ENCODE measurements around the gene SIGLEC1. TPM values are rescaled to one million over a fixed set of nuclear protein-coding genes. Genes with fewer than 3 reads are reported as not detected.

The SIGLEC1 gene
- polyA plus RNA-seq, result under 1 TPM in 1 of 3 donors, not detected in 2; 0.13 TPM

DNA sequence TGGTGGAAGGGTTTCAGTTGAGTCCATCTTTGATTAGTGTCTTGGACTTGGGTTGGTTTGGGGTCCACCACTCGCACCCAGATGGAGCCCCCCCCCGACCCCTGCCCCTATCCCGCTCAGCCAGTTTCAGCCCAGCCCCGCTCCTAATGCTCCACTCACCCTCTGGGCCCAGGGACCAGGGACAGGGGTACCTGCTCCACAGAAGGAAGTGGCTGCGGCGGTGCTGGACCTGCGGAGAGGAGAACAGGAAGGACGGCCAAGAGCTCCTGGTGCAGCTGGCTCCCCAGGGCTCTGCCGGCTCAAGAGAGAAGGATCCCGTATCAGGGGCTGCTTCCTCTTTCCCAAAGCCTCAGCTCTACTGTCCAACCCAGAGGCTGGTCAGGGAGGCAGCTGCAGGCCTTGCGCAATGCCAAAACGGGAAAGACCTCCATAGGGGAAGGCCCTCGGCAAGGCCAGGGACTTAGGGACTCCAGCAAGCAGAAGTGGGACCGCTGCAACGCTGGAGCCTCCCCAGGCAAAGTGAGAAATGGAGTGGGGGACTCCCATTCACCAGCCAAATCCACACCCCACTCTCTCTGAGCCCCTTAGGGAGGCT lies at the start of gene SIGLEC1:
SIGLEC1 (minus strand) TSS at position 322 of the 595 bp plus-strand sequence. CDS start 5,472 bp downstream, outside the sequence.
- DNase-seq, result no peak
- H3K9me3 Mint-ChIP-seq, result peaks cover 0 to 2% (median 0%) of the 10 kb centered on the region in 6 donors
- H3K4me3 Mint-ChIP-seq, result no peak within 1 kb of the TSS
- H3K27me3 Mint-ChIP-seq (ENCODE audit: low read depth in 3 of 3), result peaks cover 2 to 4% (median 3%) of the 10 kb centered on the region in 3 donors
- no peak within 1 kb of the TSS for H3K27ac Mint-ChIP-seq
- no peaks in the 10 kb centered on the region for H3K36me3 Mint-ChIP-seq
- H3K4me1 Mint-ChIP-seq, result no peaks in the 10 kb centered on the region

DNA sequence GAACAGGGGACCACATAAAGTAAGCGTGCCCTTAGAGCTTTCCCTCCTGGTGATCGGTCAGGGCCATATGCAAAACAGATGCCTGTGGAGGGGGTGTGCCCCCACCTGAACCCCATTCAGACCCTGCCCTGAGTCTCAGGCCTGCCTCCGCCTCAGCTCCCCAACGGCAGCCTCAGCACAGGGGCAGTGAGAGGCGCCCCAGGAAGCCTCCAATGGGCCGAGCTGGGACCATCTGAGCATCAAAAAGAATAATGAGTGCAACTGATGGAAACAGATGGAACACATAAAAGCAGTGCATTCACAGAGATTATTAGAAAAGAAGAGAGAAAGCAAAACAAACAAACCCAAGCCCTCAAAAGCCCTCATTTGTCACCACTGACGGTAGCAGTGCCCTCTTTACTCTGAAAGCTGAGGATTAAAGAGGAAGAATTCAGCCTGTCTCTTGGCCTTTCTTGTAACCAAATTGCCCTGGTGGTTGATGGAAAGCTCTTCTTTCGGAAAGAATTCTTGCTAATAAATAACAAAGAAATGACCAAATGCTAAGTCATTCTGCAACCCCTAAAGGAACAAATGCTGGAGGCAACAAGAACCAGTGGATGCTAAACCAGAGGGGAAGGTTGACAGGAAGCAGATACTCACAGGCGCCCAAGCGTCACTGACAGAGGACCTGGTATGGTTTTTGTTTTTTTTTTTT lies 48.4 kb upstream of the SIGLEC1 start:
- Mint-ChIP-seq H3K4me3 (no peak overlapping the region), H3K4me1 (no peaks in the 10 kb centered on the region), H3K9me3 (no peaks in the 10 kb centered on the region), H3K36me3 (peaks cover 0 to 13% (median 11%) of the 10 kb centered on the region in 3 donors), H3K27ac (no peak overlapping the region), H3K27me3 (ENCODE audit: low read depth in 3 of 3) (peaks cover 0 to 1% (median 0%) of the 10 kb centered on the region in 3 donors)
- no peak for DNase-seq

DNA sequence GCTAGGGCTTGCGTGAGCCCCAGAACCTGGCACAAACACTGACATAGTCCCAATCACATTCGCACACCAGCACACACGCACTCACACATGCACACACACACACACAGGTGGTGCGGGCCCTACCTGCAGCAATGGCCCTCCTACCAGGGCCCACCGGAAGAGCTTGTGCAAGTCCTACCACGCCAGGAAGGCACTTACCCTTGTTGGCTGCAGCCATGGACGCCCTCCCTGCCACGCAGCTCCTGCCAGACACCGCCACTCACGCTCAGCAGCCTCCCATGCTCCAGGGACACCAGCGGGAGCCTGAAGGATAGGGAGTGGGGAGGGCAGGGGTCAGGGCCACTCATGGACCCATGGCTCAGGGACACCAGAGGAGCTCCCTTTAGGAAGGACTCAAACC lies 47.5 kb upstream of the SIGLEC1 start:
- DNase-seq, result no peak
- Mint-ChIP-seq H3K27me3 (ENCODE audit: low read depth in 3 of 3) (peaks cover 0 to 1% (median 0%) of the 10 kb centered on the region in 3 donors), H3K4me1 (no peaks in the 10 kb centered on the region), H3K36me3 (peaks cover 0 to 13% (median 11%) of the 10 kb centered on the region in 3 donors), H3K27ac (peak overlapping the region in 1 of 6 donors; percentile 52), H3K4me3 (no peak overlapping the region), H3K9me3 (no peaks in the 10 kb centered on the region)

DNA sequence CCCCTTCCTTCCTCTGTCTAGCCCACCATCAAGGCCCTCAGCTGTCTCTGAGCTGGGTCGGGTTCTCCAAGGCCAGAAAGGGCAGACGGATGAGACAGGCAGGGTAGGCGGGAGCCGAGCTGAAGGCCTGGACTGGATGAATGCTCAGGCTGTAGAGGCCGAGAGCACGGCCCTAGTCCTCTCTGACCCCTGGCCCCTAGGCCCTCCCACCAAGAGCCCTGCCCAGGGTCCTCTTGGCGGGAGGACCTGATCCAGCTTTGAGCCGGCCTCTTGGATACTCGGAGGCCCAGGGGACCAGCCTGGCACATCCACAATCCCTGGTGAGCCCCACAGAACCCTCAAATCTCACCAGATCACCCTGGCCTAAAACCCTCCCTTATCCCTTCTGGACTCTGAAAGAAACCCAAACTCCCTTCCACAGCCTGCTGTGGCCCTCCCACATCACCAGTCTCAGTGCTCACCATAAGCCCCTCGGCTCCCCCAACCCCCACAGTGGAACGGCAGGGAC lies 47.0 kb upstream of the SIGLEC1 start:
- no peak for DNase-seq
- Mint-ChIP-seq H3K36me3 (peaks cover 0 to 14% (median 13%) of the 10 kb centered on the region in 3 donors), H3K4me1 (no peaks in the 10 kb centered on the region), H3K9me3 (no peaks in the 10 kb centered on the region), H3K4me3 (no peak overlapping the region), H3K27me3 (ENCODE audit: low read depth in 3 of 3) (no peaks in the 10 kb centered on the region), H3K27ac (peak overlapping the region in 1 of 6 donors; percentile 52)

DNA sequence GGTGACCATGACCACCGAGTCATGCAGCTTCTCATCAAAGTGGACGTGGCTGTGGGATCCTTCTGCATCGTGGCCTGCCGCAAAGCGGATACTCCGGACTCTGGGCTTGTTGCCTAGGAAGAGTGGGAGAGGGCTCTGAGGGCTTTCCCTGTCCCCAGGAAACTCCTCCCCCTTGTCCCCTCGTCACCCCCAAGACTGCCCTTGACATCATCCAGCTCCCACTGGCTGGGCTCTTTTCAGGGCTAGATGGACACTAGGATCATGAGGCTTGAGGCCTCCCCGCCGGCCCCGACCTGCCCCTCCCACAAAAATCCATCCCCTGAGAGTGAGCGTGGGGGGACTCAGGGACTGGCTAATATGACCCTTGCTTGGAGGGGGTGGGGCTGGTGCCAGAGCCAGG lies 46.2 kb upstream of the SIGLEC1 start:
- Mint-ChIP-seq H3K9me3 (no peaks in the 10 kb centered on the region), H3K36me3 (peaks cover 0 to 14% (median 13%) of the 10 kb centered on the region in 3 donors), H3K4me3 (no peak overlapping the region), H3K27ac (no peak overlapping the region), H3K4me1 (no peaks in the 10 kb centered on the region), H3K27me3 (ENCODE audit: low read depth in 3 of 3) (no peaks in the 10 kb centered on the region)
- no peak for DNase-seq

DNA sequence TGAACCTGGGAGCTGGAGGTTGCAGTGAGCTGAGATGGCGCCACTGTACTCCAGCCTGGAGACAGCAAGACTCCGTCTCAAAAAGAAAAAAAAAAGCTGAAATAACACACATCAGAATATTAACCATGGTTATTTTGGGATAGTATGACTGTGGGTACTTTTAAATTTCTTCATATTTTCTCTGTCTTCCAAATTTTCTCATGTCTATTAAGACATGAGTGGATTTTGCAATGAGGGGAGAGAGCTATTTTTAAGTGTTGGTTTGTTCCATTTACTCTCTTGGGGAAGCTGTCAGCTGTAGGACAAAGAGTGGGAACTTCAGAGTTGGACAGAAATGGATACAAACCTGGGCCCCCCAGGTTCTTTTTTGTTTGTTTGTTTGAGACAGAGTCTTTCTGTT lies 44.9 kb upstream of the SIGLEC1 start:
- H3K4me1 Mint-ChIP-seq, result peaks cover 3 to 4% of the 10 kb centered on the region in 2 donors
- H3K27me3 Mint-ChIP-seq (ENCODE audit: low read depth in 3 of 3), result peaks cover 0 to 4% (median 0%) of the 10 kb centered on the region in 3 donors
- no peak overlapping the region for H3K4me3 Mint-ChIP-seq
- peaks cover 0 to 14% (median 13%) of the 10 kb centered on the region in 3 donors for H3K36me3 Mint-ChIP-seq
- DNase-seq, result no peak
- no peaks in the 10 kb centered on the region for H3K9me3 Mint-ChIP-seq
- no peak overlapping the region for H3K27ac Mint-ChIP-seq

DNA sequence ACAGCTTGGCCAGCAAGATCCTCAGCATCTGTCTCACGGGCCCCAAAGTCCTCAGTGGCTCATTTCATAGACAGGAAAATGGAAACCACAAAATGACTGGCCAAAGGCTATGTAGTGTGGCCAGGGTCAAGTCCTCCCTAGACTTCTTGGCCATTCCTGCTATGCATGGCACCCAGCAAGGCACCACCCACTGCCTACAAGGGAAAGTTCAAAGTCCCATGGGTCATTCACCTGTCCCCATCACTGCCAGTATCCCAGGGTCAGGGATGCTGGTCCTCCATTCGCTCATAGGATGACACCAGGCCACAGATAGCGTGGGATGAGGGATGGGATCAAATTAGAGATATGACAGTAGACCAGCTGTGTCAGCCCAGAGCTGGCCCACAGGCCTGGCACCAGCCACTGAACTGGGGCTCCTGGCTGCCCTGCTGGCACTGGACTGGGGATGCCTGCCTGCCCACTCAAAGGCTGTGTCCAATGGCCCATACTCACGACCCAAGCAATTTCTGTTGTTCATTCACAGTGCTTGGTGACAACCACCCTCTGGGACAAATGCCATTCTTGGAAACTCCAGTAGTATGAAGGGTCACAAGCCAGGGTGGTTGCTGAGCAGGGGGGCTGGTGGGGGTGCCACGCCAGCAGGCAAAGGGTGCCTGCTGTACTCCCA lies 43.5 kb upstream of the SIGLEC1 start:
- no peak overlapping the region for H3K4me3 Mint-ChIP-seq
- no peak overlapping the region for H3K27ac Mint-ChIP-seq
- H3K36me3 Mint-ChIP-seq, result peaks cover 0 to 14% (median 13%) of the 10 kb centered on the region in 3 donors
- no peak for DNase-seq
- peaks cover 0 to 4% (median 0%) of the 10 kb centered on the region in 3 donors for H3K27me3 Mint-ChIP-seq (ENCODE audit: low read depth in 3 of 3)
- peaks cover 6 to 7% of the 10 kb centered on the region in 2 donors for H3K4me1 Mint-ChIP-seq
- H3K9me3 Mint-ChIP-seq, result no peaks in the 10 kb centered on the region

DNA sequence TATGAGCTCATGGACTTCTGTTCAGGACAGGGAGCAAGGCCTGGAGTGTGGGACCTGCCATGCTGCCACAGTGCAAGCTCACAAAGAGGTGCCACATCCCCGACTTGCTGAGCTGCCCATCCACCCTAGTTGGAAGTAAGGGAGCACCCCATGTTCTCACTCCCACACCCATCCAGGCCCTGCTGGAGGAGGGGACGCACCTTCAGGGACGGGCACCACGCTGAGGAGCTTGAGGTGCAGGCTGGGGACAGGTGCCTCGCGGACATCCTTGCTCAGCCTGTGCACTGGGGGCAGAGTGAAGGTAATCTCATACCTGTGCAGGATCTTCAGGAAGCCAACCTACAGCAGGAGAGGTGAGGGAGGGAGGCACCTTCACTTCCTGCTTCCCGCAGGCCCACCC lies 42.9 kb upstream of the SIGLEC1 start:
- Mint-ChIP-seq H3K9me3 (no peaks in the 10 kb centered on the region), H3K4me3 (no peak overlapping the region), H3K27ac (no peak overlapping the region), H3K36me3 (peaks cover 0 to 14% (median 13%) of the 10 kb centered on the region in 3 donors), H3K4me1 (peaks cover 9 to 11% of the 10 kb centered on the region in 2 donors), H3K27me3 (ENCODE audit: low read depth in 3 of 3) (peaks cover 0 to 4% (median 0%) of the 10 kb centered on the region in 3 donors)
- DNase-seq, result no peak

DNA sequence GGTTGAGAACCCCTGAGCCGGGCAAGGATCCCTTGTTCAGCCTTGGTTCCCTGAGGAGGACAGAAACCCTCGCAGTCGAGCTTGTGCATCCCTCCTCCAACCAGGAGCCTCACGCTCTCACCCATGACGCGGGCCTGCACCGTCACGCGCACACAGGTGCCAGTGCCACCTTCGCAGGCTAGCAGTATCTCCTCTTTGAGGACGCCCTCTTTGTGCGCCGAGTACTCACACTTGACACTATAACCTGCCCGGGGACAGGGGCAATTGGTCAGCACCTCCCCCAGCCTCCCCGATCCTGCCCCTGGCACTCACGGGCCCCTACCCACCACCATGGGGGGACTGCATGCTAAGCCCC lies 41.9 kb upstream of the SIGLEC1 start:
- no peaks in the 10 kb centered on the region for H3K9me3 Mint-ChIP-seq
- no peak overlapping the region for H3K4me3 Mint-ChIP-seq
- peaks cover 0 to 4% (median 0%) of the 10 kb centered on the region in 3 donors for H3K27me3 Mint-ChIP-seq (ENCODE audit: low read depth in 3 of 3)
- peaks cover 0 to 14% (median 13%) of the 10 kb centered on the region in 3 donors for H3K36me3 Mint-ChIP-seq
- H3K4me1 Mint-ChIP-seq, result peaks cover 9 to 11% of the 10 kb centered on the region in 2 donors
- no peak overlapping the region for H3K27ac Mint-ChIP-seq
- DNase-seq, result no peak

DNA sequence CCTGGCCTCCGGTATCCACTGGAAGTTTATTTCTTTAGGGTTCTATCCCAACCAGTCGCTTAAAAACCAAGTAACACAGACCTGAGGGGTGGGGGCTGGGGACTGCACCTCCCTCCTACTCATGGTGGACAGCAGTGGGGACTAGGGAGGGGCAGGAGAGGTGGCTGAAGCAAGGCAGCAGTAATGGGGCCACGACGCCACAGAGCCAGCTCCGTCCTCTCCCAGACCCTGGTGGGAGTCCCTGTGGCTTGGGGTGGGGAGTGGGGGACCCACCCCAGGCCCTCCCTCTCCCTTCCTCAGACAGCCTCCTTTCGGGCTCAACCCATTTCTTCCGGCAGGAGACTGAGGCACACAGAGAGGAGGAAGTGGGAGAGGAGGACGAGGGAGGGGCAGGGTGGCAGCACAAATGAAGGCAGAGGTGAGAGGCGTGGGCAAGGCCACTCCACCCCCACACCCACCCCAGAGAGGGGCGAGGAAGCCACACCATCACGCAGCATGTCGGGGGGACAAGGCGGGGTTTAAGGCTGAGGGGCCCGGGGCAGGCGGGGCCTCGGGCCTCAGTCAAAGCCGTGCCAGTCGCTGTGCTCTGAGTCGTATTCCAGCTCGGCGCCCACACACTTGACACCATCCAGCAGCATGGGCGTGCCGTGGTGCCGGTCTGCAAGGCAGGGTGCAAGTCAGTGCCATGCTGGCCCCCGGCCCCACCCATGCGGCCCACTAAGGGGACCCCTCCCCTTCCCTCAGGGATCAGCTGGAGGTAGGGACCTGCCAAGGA lies 41.3 kb upstream of the SIGLEC1 start:
- H3K4me3 Mint-ChIP-seq, result no peak overlapping the region
- H3K4me1 Mint-ChIP-seq, result peaks cover 9 to 11% of the 10 kb centered on the region in 2 donors
- H3K27ac Mint-ChIP-seq, result no peak overlapping the region
- peaks cover 0 to 4% (median 0%) of the 10 kb centered on the region in 3 donors for H3K27me3 Mint-ChIP-seq (ENCODE audit: low read depth in 3 of 3)
- DNase-seq, result no peak
- peaks cover 0 to 14% (median 13%) of the 10 kb centered on the region in 3 donors for H3K36me3 Mint-ChIP-seq
- no peaks in the 10 kb centered on the region for H3K9me3 Mint-ChIP-seq

DNA sequence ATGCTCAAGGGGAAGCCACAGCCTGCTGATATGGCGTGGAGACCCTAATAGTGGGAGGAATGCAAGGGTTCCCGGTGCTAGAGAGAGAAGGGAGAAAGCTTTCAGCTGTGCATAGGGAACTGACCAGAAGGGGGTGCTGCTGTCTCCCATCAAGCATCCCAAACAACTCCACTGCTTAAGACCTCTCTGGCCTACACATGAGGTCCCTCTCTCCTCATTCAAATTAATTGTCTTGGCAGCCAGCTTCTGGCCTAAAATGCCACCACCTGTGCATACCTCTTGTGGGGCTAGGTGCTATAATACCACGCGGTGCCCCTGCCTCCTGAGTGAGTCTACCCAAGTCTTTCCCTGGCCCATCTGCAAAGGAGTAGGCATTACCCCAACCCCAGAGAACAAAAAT lies 40.7 kb upstream of the SIGLEC1 start:
- Mint-ChIP-seq H3K27me3 (ENCODE audit: low read depth in 3 of 3) (peaks cover 0 to 4% (median 1%) of the 10 kb centered on the region in 3 donors), H3K9me3 (no peaks in the 10 kb centered on the region), H3K4me1 (peaks cover 9 to 11% of the 10 kb centered on the region in 2 donors), H3K36me3 (peaks cover 0 to 12% (median 11%) of the 10 kb centered on the region in 3 donors), H3K27ac (peak overlapping the region in 1 of 6 donors; percentile 62), H3K4me3 (peak overlapping the region in 1 of 5 donors; percentile 18)
- peak; percentile 42 to 58 (median 54) for DNase-seq

DNA sequence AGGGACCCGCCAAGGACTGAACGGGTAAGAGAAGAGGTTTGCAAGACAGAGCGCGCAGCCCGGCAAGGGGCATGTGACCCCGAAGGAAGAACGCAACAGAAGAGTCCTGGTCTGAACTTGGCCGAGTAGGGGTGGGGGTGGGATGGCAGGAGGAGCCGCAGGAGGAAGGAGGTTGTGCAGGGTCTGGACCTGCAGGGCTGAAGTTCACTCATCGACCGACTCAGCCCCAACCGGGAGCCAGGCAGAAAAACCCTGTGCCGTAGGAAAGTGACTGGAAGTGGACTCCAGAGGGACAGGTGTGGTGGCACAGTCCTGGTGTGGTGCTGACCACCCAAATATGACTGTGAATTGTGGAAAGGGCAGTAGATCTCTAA lies 40.0 kb upstream of the SIGLEC1 start:
- Mint-ChIP-seq H3K27me3 (ENCODE audit: low read depth in 3 of 3) (peaks cover 1 to 4% (median 2%) of the 10 kb centered on the region in 3 donors), H3K27ac (peak overlapping the region in 4 of 6 donors; percentile 9 to 51 (median 34)), H3K4me3 (peak overlapping the region in 3 of 5 donors; percentile 54 to 67 (median 60)), H3K4me1 (peaks cover 9 to 11% of the 10 kb centered on the region in 2 donors), H3K36me3 (peaks cover 0 to 6% (median 6%) of the 10 kb centered on the region in 3 donors), H3K9me3 (no peaks in the 10 kb centered on the region)
- no peak for DNase-seq
